ENCODE data around the gene SLC1A2. TPM values are rescaled to one million over a fixed set of nuclear protein-coding genes. Genes with fewer than 3 reads are reported as not detected.

SLC1A2 gene
- total RNA-seq, 2 experiments from 2014 or later: not detected

GRCh38 chr11:35298369-35298768 lies 121.0 kb downstream of the SLC1A2 start:
- Histone ChIP-seq H3K9me3 (ENCODE audit: low read length) (no peaks in the 10 kb centered on the region), H3K4me1 (ENCODE audit: insufficient read depth, low read length, poor library complexity, severe bottlenecking) (no peaks in the 10 kb centered on the region), H3K27ac (ENCODE audit: low read depth, low read length, poor library complexity, severe bottlenecking) (no peak overlapping the region), H3K9me2 (ENCODE audit: insufficient read depth, low read length) (no peaks in the 10 kb centered on the region), H3K79me2 (ENCODE audit: insufficient read depth, low read depth, low read length) (no peaks in the 10 kb centered on the region), H4K20me1 (ENCODE audit: insufficient read depth, low read length) (no peaks in the 10 kb centered on the region), H3K4me2 (ENCODE audit: low read length) (no peak overlapping the region), H3K4me3 (ENCODE audit: low read depth, low read length, poor library complexity, severe bottlenecking) (no peak overlapping the region), H3K36me3 (ENCODE audit: insufficient read depth, low read length) (no peaks in the 10 kb centered on the region), H2AFZ (ENCODE audit: low read length) (no peak overlapping the region)
- TF ChIP-seq CTCF (conservative IDR thresholded peaks at IDR 0.05; ENCODE audit: low read length) (no peak), EZH2phosphoT487 (IDR thresholded peaks at IDR 0.05; ENCODE audit: borderline replicate concordance, low read depth, low read length) (no peak)
- DNase-seq (ENCODE audit: low spot score): no peak
- intact Hi-C loops (cut with micrococcal nuclease; ENCODE audit: unreplicated experiment): no loop called here
- ChIA-PET CTCF (ENCODE audit: unreplicated experiment) (no interaction called here), POLR2A (interaction anchor here (0.6 kb wide), 1 partner anchor 66 kb away, joined by 3 read pairs; no protein-coding TSS in a partner anchor)
- no TSS peak for BruUV-seq (replicated peaks)

GRCh38 chr11:35295751-35296150 lies 123.6 kb downstream of the SLC1A2 start:
- intact Hi-C loops (cut with micrococcal nuclease; ENCODE audit: unreplicated experiment): no loop called here
- Histone ChIP-seq H3K4me1 (ENCODE audit: insufficient read depth, low read length, poor library complexity, severe bottlenecking) (no peaks in the 10 kb centered on the region), H3K9me2 (ENCODE audit: insufficient read depth, low read length) (no peaks in the 10 kb centered on the region), H3K27ac (ENCODE audit: low read depth, low read length, poor library complexity, severe bottlenecking) (no peak overlapping the region), H3K9me3 (ENCODE audit: low read length) (no peaks in the 10 kb centered on the region), H3K79me2 (ENCODE audit: insufficient read depth, low read depth, low read length) (no peaks in the 10 kb centered on the region), H3K4me2 (ENCODE audit: low read length) (no peak overlapping the region), H2AFZ (ENCODE audit: low read length) (no peak overlapping the region), H3K4me3 (ENCODE audit: low read depth, low read length, poor library complexity, severe bottlenecking) (no peak overlapping the region), H4K20me1 (ENCODE audit: insufficient read depth, low read length) (no peaks in the 10 kb centered on the region), H3K36me3 (ENCODE audit: insufficient read depth, low read length) (no peaks in the 10 kb centered on the region)
- ChIA-PET CTCF (ENCODE audit: unreplicated experiment) (no interaction called here), POLR2A (interaction anchor here (0.9 to 1.1 kb wide), 2 partner anchors 10 to 15 kb away, joined by 4 to 5 read pairs; no protein-coding TSS in a partner anchor)
- BruUV-seq (replicated peaks): no TSS peak
- no peak for DNase-seq (ENCODE audit: low spot score)
- TF ChIP-seq EZH2phosphoT487 (IDR thresholded peaks at IDR 0.05; ENCODE audit: borderline replicate concordance, low read depth, low read length): no peak
- no peak for TF ChIP-seq CTCF (conservative IDR thresholded peaks at IDR 0.05; ENCODE audit: low read length)

GRCh38 chr11:35293699-35294098 lies 125.7 kb downstream of the SLC1A2 start:
- intact Hi-C loops (cut with micrococcal nuclease; ENCODE audit: unreplicated experiment): no loop called here
- BruUV-seq (replicated peaks): no TSS peak
- CTCF ChIA-PET (ENCODE audit: unreplicated experiment): no interaction called here
- no peak overlapping the region for H2AFZ ChIP-seq (ENCODE audit: low read length)
- H3K27ac ChIP-seq (ENCODE audit: low read depth, low read length, poor library complexity, severe bottlenecking): no peak overlapping the region
- H3K4me1 ChIP-seq (ENCODE audit: insufficient read depth, low read length, poor library complexity, severe bottlenecking): no peaks in the 10 kb centered on the region
- H3K9me2 ChIP-seq (ENCODE audit: insufficient read depth, low read length): no peaks in the 10 kb centered on the region
- no peak for DNase-seq (ENCODE audit: low spot score)
- TF ChIP-seq EZH2phosphoT487 (IDR thresholded peaks at IDR 0.05; ENCODE audit: borderline replicate concordance, low read depth, low read length) (no peak), CTCF (conservative IDR thresholded peaks at IDR 0.05; ENCODE audit: low read length) (no peak)
- POLR2A ChIA-PET: interaction anchor here (1.4 kb wide), 1 partner anchor 27 kb away, joined by 5 read pairs; no protein-coding TSS in a partner anchor
- no peaks in the 10 kb centered on the region for H3K9me3 ChIP-seq (ENCODE audit: low read length)
- no peaks in the 10 kb centered on the region for H4K20me1 ChIP-seq (ENCODE audit: insufficient read depth, low read length)
- H3K79me2 ChIP-seq (ENCODE audit: insufficient read depth, low read depth, low read length): no peaks in the 10 kb centered on the region
- H3K4me2 ChIP-seq (ENCODE audit: low read length): no peak overlapping the region
- no peaks in the 10 kb centered on the region for H3K36me3 ChIP-seq (ENCODE audit: insufficient read depth, low read length)
- no peak overlapping the region for H3K4me3 ChIP-seq (ENCODE audit: low read depth, low read length, poor library complexity, severe bottlenecking)
